Femur (tissue), 1 donor: ENCODE results near the gene CD96.
"Not testable (repeated sequence)": the region's sequence is repeated elsewhere in the genome, so short reads cannot be mapped to it uniquely, and the experiment has no call there.

ENCODE experiments used
- DNase-seq: peaks from one replicate; pipeline ENCODE4 v3.0.0-alpha.2; 2017

Gene CD96

GRCh38 chr3:111541911-111542483, at the start of gene CD96:
Gene CD96 (plus strand): TSS chr3:111542197. CDS start chr3:111542249, 52 bp downstream.
- no peak for DNase-seq

GRCh38 chr3:111493276-111493675, 48.7 kb upstream of the CD96 start:
- no peak for DNase-seq

GRCh38 chr3:111496894-111497559, 45.0 kb upstream of the CD96 start:
- no peak for DNase-seq

GRCh38 chr3:111498022-111498421, 44.0 kb upstream of the CD96 start:
- no peak for DNase-seq

GRCh38 chr3:111506435-111506834, 35.6 kb upstream of the CD96 start:
- DNase-seq: no peak

- DNase-seq: no peak
These were observed 32.7 kb upstream of the CD96 start for GRCh38 chr3:111509308-111509707.

- no peak for DNase-seq
These were observed 24.2 kb upstream of the CD96 start for GRCh38 chr3:111517801-111518200.

GRCh38 chr3:111519178-111519855, 22.7 kb upstream of the CD96 start:
- DNase-seq: no peak

- DNase-seq: no peak
These were observed 20.1 kb upstream of the CD96 start for GRCh38 chr3:111521891-111522290.

GRCh38 chr3:111524486-111524885, 17.5 kb upstream of the CD96 start:
- DNase-seq: not testable (repeated sequence)

GRCh38 chr3:111531446-111531845, 10.6 kb upstream of the CD96 start:
- no peak for DNase-seq

- DNase-seq: no peak
These were observed 7.3 kb upstream of the CD96 start for GRCh38 chr3:111534701-111535100.

GRCh38 chr3:111538111-111538510, 3.9 kb upstream of the CD96 start:
- DNase-seq: no peak

GRCh38 chr3:111538681-111539083, 3.3 kb upstream of the CD96 start:
- no peak for DNase-seq

GRCh38 chr3:111539351-111540331, 2.4 kb upstream of the CD96 start:
- DNase-seq: peak; percentile 59

- DNase-seq: no peak
These were observed 606 bp upstream of the CD96 start for GRCh38 chr3:111541391-111541790.

GRCh38 chr3:111542611-111543300, 759 bp downstream of the CD96 start:
- DNase-seq: no peak

- DNase-seq: no peak
These were observed 3.4 kb downstream of the CD96 start for GRCh38 chr3:111545349-111545748.

GRCh38 chr3:111547631-111548030, 5.6 kb downstream of the CD96 start:
- DNase-seq: peak; percentile 26

- no peak for DNase-seq
These were observed 6.1 kb downstream of the CD96 start for GRCh38 chr3:111548092-111548491.

GRCh38 chr3:111548756-111549155, 6.8 kb downstream of the CD96 start:
- no peak for DNase-seq

GRCh38 chr3:111561902-111562301, 19.9 kb downstream of the CD96 start:
- DNase-seq: not testable (repeated sequence)
